ENCODE data around the gene FAM151B.
"Not testable (repeated sequence)": the region's sequence is repeated elsewhere in the genome, so short reads cannot be mapped to it uniquely, and the experiment has no call there.

Gene FAM151B

GRCh38 chr5:80555099-80555498 is 67.2 kb downstream of the FAM151B start:
- H3K4me3 ChIP-seq (ENCODE audit: low read length), result no peak overlapping the region
- TF ChIP-seq ZNF274 (IDR thresholded peaks at IDR 0.05; ENCODE audit: low read depth, low read length), result no peak

- H3K4me3 ChIP-seq (ENCODE audit: low read length), result no peak overlapping the region
- no peak for TF ChIP-seq ZNF274 (IDR thresholded peaks at IDR 0.05; ENCODE audit: low read depth, low read length)
Measured at GRCh38 chr5:80559244-80559643, 71.3 kb downstream of the FAM151B start.

GRCh38 chr5:80565330-80565729 is 77.4 kb downstream of the FAM151B start:
- TF ChIP-seq ZNF274 (IDR thresholded peaks at IDR 0.05; ENCODE audit: low read depth, low read length), result no peak

GRCh38 chr5:80566711-80567259 is 78.9 kb downstream of the FAM151B start:
- TF ChIP-seq ZNF274 (IDR thresholded peaks at IDR 0.05; ENCODE audit: low read depth, low read length), result no peak
- no peak overlapping the region for H3K4me3 ChIP-seq (ENCODE audit: low read length)

More at GRCh38 chr5:80565330-80565729, 77.4 kb downstream of the FAM151B start:
- H3K4me3 ChIP-seq (ENCODE audit: low read length), result no peak overlapping the region

GRCh38 chr5:80568251-80568650 is 80.4 kb downstream of the FAM151B start:
- H3K4me3 ChIP-seq (ENCODE audit: low read length), result no peak overlapping the region
- no peak for TF ChIP-seq ZNF274 (IDR thresholded peaks at IDR 0.05; ENCODE audit: low read depth, low read length)

- no peak for TF ChIP-seq ZNF274 (IDR thresholded peaks at IDR 0.05; ENCODE audit: low read depth, low read length)
- peak overlapping the region; percentile 46; the same call in 1 of the 2 replicates for H3K4me3 ChIP-seq (ENCODE audit: low read length)
Measured at GRCh38 chr5:80569086-80569960, 81.4 kb downstream of the FAM151B start.

- no peak for TF ChIP-seq ZNF274 (IDR thresholded peaks at IDR 0.05; ENCODE audit: low read depth, low read length)
- peak within 1 kb of the TSS; percentile 46; the same call in 1 of the 2 replicates for H3K4me3 ChIP-seq (ENCODE audit: low read length)
Measured at GRCh38 chr5:80569961-80570786, 82.3 kb downstream of the FAM151B start, which contains the start of gene ANKRD34B. ANKRD34B (minus strand) TSS chr5:80570280; CDS start chr5:80560019, 10,261 bp downstream.

GRCh38 chr5:80573062-80573461 is 85.2 kb downstream of the FAM151B start:
- H3K4me3 ChIP-seq (ENCODE audit: low read length), result no peak overlapping the region
- TF ChIP-seq ZNF274 (IDR thresholded peaks at IDR 0.05; ENCODE audit: low read depth, low read length), result no peak

- TF ChIP-seq ZNF274 (IDR thresholded peaks at IDR 0.05; ENCODE audit: low read depth, low read length), result no peak
- H3K4me3 ChIP-seq (ENCODE audit: low read length), result no peak overlapping the region
Measured at GRCh38 chr5:80576383-80576782, 88.5 kb downstream of the FAM151B start.

GRCh38 chr5:80577707-80578106 is 89.8 kb downstream of the FAM151B start:
- H3K4me3 ChIP-seq (ENCODE audit: low read length), result no peak overlapping the region
- no peak for TF ChIP-seq ZNF274 (IDR thresholded peaks at IDR 0.05; ENCODE audit: low read depth, low read length)

GRCh38 chr5:80579050-80579449 is 91.2 kb downstream of the FAM151B start:
- H3K4me3 ChIP-seq (ENCODE audit: low read length), result no peak overlapping the region
- TF ChIP-seq ZNF274 (IDR thresholded peaks at IDR 0.05; ENCODE audit: low read depth, low read length), result no peak

GRCh38 chr5:80580291-80580690 is 92.4 kb downstream of the FAM151B start:
- not testable (repeated sequence) for H3K4me3 ChIP-seq (ENCODE audit: low read length)

GRCh38 chr5:80584770-80585169 is 96.9 kb downstream of the FAM151B start:
- no peak for TF ChIP-seq ZNF274 (IDR thresholded peaks at IDR 0.05; ENCODE audit: low read depth, low read length)
- H3K4me3 ChIP-seq (ENCODE audit: low read length), result no peak overlapping the region

GRCh38 chr5:80588858-80589540 is 101.1 kb downstream of the FAM151B start:
- H3K4me3 ChIP-seq (ENCODE audit: low read length), result no peak overlapping the region
- TF ChIP-seq ZNF274 (IDR thresholded peaks at IDR 0.05; ENCODE audit: low read depth, low read length), result no peak

Data from GM08714 (cell line).